Stimulated activated CD4-positive, alpha-beta T cell treated with anti-CD3 and anti-CD28 coated beads, Interleukin-12 subunit alpha, Interleukin-12 subunit beta, amount 100 ng/mL, for 48 hours (primary cell): ENCODE results near the gene CAMK2D.

Source experiments
- DNase-seq, 3 donors: peaks; one replicate each; pipeline ENCODE4 v3.0.0-alpha.2; 2020; ENCODE audit warnings: low read depth in 2 of 3, low spot score in 1 of 3

Gene CAMK2D

DNA sequence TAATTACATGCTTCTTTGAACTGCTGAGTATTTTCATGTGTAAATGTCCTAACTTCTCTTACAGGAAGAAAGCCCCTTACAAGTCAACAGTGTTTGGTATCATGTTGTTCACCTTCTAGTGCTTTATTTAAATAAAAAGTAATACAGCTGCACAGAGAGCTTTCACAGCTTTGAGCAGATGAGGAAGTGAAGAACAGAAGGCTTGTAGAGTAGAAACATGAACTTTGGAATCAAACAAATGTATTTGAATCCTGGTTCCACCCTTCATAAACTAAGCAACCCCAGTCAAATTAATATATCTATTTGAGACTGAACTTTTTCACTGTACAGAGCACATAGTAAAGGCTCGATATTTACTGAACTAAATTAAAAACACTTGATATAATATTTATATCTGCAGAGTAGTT is 120.5 kb downstream of the CAMK2D start:
- DNase-seq: no peak

DNA sequence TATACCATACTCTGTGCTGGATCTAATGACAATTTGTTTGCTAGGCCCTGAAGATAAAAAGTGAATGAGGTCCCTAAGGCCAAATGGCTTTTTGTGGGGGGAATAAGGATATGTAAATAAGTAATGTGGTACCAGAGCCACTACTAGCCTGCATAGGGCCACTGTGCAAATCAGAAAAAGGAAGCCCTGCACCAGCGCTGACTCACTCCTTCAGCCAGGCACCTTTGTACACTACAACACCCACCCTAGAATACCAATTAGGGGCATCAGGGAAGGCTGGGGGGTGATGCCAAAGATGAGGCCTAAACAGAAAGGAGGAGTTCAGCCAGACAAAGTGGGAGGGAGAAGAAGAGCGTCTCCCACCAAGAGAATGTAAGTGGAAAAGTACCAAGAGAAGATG is 122.2 kb downstream of the CAMK2D start:
- DNase-seq: no peak

DNA sequence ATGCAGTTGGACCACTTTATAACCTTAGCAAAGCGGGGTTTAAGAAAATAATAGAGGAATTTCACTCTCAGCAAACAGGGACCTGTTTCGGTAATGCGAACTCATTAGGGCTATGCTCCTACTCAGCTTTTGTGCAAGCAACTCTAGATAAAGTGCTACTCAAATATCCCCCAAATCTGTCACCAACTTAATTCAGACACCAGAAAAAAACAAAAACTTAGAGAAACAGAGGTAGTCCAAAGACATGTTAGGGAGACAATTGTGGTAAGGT is 123.0 kb downstream of the CAMK2D start:
- DNase-seq: no peak

DNA sequence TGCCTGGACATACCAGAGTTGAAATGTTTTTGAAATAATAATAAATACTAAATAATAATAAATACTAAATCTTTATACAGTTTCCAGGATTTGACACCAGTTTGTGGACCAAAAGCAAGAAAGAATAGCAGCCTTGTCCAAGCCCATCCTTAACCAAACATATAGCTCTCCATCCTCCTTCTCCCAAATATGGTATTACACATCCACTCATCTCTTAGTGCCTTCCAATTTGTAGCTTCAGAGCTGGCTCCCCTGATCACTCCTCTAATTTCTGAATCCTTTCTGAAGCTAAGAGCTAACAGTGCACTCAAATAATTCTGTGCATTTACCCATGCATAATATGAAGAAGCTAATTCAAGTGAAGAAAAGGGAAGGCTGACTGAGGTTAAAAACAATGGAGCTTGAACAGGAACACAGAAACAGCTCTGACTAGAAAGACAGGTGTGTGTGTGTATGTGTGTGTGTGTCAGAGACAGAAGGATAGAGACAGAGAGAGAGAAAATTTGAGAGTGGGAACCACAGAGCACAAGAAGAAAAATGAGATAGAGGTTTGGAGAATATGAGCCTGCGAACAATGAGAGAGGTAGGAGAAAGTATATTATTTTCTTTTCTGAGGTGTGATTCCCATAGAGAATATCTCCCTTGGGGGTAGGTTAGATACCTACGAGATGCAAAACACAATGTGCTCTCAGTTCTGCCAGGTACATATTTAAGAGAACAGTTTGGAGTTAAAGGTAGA is 123.5 kb downstream of the CAMK2D start:
- no peak for DNase-seq

DNA sequence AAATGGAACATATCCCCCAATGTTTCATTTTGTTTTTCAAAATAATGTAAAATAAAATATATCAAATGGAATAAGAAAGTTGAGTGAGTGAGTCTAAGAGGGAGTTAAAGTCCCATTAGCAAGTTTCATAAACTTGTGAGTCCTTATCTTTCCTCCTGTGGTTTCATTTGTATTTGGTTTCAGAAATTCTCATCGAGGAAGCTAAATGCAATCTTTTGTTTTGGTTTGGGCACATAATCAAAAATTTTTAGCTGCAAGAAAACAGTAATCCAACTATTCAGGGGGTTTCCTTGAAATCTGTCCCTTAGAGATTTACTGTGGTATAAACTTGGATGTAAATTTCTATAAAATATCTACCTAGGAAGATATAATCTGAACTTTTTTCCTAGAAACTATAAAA is 124.2 kb downstream of the CAMK2D start:
- no peak for DNase-seq

DNA sequence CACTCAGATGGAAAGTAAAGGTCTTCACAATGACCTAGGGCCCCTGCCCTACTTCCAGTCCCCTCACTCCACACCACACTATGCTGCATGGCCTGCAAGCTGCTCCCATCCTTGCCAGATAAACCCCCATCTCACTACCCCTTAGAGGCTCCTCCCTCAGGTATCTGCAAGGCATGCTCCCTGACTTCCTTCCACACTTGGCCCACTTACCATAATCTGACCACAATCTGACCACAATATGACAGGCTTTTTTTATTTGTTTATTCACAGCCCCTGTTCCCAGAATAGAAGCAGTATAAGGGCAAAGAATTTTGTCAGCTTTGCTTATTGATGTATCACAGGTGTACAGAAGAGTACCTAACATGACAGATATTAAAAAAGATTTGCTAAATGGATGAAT is 124.7 kb downstream of the CAMK2D start:
- DNase-seq: no peak

DNA sequence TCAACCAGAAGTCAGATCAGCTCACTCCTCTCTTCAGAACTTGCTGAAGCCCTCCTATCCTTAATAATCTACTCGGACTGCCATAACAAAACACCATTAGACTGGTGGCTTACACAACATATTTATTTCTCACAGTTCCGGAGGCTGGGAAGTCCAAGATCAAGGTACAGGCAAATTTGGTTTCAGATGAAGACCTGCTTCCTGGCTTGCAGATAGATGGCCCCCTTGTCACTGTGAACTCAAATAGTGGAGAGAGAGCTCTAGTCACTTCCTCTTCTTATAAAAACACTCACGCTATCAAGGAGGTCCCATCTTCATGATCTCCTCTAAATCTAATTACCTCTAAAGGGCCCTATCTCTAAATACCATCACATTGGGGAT is 125.1 kb downstream of the CAMK2D start:
- DNase-seq: no peak

DNA sequence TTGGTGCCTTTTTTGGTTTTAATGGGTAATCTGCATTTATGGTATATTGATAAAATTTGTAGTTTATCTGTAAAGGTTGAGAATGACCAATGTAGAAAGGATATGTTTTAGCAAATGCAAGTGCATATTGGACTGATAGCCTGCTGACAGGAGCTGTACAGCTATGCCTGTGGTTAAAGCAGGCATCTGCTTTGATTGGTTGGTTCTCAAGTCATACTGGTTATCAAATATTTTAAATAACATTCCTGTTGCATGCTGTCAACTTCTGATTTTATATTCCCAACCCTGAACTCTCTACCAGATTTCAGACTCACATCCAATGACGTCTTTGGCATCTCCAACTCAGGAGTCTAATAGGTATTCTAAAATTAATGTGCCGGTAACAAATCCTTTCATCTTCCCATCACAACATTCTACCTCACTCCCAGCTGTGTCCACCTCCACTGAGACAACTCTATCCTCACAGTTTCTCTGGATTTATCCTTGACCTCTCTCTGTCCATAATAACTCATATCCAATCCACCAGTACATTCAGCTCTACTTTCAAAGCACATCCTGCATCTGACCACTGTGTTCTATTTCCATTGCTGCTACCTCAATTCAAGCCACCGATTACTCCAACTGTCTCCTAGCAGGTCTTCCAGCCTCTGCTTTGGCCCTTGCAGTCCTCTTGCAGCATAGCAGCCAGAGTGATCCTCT is 125.7 kb downstream of the CAMK2D start:
- no peak for DNase-seq

DNA sequence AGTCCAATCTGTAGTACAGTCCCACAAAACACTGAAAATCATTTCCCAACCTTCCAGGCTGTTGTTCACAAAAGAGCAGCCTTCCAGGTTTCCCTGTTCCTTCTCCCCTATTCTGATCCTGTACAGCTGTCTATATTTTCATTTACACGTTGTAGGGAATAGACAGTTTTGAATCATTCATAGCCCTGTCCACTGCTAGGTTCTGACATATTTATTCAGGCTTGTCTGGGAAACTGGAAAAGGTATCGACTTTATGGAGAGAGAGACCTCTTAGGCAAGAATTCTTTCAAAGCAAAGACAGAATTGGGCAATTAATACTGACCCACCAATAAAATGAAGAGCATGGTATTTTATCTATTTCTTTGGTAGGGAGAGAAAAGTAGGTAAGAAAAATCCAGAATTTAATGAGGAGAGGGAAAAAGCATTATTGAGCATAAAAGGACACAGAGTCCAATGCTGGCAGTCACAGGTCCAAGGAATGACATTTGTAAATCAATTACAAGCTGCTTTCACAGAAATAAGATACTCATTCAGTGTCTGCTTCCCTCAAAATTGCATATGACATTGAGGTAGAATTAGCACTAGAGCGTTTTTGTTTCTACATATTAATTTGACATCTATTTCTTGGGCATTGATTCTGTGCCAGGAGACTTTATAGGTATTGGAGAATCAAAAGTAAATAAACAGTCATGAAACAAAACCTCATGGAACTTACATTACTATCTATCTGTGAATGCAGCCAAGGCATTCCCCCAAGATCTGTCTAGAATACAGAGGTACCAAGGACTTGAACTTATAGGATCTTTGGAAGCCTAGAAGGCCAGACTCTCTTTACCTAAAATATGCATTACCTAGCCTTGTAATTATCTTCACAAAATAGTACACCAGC is 127.2 kb downstream of the CAMK2D start:
- no peak for DNase-seq

DNA sequence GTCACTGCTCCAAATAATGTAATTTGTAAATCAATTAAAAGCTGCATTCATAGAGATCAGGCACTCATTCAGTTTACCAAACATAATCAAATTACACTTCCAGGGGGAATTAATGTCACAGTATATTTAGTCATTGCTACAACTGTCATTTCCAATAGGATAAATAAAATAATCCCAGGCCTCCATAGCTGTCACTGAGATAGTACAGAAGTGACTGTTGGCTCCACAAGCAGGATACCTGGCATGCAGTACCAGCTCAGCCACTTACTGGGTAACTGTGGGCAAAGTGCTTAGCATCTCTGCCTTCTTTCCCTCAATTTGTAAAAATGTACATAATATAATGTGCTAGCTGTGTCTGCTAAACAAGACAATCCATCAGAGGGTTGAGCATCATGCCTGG is 128.1 kb downstream of the CAMK2D start:
- DNase-seq: no peak

DNA sequence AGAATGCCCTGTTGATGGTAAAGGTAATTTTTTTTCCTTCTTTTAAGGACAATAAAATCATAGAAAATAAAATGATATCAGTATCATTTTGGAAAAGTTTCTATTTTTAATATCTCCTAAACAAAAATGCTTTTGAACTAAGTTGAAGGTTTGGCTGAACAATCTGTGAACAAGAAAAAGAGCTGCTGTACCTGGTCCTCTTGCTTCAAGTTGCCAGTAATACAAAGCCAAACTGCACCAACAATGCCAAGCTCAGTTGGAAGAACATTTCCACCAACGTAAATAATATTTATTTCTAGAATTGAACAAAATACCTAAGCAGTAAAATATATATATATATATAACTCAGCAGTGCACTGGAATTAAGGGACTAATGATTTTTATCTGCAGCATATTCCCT is 132.8 kb downstream of the CAMK2D start:
- no peak for DNase-seq

DNA sequence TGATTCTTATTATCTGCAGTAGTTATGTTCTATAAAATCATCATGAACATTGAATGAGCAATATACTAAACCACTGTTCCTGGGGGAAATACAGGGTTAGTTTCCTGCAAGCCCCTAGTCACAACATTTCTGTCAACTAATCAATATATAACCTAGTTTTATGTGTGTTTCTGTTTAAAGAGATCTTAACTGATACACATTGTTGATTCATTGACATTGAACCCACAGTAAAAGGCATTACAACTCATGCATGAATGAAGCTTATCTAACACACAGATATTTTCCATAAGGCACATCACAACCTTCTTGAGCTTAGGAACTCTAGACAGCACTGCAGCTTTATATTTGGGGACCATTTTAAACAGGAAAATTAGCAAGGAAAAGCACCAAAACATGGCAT is 134.2 kb downstream of the CAMK2D start:
- DNase-seq: no peak

DNA sequence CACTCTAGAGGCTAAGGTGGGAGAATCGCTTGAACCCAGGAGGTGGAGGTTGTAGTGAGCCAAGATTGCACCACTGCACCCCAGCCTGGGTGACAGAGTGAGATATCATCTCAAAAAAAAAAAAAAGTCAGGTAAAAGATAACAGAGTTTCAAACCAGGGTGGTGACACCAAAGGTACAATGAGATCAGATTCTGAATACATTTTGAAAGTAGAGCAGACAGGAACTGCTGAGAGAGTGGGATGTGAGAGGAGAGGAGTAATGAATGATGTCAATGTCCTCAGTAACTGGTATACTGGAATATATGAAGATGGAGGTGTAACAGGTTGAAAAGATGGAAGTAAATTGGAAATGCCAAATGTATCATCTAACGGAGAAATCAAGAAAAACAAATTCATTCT is 135.6 kb downstream of the CAMK2D start:
- DNase-seq: no peak

DNA sequence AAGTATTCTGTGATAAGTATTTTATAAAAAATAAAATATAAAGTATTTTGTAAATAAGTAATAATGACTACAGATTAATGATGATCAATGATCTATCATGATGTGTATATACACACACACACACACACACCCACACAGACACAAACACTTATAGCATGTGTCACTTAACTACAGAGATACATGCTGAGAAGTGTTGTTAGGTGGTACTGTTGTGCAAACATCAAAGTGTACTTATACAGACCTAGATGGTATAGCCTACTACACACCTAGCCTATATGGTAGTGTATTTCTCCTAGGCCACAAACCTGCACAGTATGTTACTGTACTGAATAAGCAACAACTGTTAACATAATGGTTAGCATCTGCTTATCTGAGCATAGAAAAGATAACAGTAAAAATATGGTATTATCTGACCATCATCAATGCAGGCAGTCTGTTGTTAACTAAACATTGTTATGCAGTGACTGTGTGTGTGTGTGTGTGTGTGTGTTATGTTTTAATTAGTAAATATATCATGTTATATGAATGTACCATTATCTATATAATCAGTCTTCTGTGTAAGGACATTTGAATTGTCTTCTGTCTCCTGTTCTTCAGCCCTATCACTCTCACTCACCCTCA is 138.2 kb downstream of the CAMK2D start:
- DNase-seq: no peak

DNA sequence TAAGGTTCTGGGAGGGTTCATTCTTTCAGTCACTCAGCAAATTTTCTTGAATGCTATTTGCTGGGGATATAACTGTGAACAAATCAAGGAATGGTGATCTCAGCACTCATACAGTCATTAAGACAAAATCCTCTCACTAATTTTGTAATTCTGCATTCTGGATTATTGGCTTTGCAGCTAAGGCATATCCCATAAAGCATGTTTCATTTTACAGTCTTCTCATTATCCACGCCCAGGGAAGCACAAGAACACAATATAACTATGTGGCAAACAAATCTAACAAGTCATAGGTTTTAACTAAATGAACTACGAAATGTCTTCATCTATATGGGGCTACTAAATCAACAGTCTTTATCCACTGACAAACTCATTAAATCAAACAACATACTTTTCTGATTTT is 139.9 kb downstream of the CAMK2D start:
- DNase-seq: no peak

DNA sequence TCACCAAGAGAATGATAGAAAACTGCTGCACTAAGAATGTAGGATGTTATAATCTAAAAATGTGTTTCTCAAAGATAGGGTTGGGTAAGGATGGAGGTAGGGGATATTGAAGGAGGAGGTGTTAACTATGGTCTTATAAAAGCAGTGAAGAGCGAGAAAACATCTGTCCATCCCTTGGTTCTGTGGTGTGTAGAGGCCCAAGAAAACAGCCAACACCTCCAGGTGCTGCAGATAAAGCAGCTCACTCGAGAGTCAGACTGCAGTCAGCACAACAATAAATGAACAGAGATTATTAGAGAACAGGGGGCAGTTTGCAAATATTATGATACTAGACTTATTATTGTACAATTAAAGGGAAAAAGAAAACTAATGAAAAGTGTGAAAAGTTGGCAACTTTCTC is 141.5 kb downstream of the CAMK2D start:
- no peak for DNase-seq

DNA sequence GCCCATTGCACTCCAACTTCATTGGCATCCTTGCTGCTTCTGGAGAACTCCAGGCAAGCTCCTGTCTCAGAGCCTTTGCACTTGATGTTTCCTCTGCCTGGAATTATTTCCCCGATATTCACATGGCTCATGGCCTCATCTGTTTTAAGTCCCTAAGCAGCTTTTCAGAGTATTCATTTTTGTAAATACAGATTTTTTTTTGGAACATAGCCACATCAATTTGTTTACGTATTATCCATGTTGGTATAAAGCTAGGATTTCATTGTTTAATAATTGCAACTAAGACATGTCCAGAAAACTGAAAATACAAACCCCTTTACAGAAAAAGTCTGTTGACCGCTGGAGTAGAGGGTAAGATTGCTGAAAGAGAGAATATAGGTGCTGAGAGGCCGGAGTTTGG is 142.0 kb downstream of the CAMK2D start:
- no peak for DNase-seq

DNA sequence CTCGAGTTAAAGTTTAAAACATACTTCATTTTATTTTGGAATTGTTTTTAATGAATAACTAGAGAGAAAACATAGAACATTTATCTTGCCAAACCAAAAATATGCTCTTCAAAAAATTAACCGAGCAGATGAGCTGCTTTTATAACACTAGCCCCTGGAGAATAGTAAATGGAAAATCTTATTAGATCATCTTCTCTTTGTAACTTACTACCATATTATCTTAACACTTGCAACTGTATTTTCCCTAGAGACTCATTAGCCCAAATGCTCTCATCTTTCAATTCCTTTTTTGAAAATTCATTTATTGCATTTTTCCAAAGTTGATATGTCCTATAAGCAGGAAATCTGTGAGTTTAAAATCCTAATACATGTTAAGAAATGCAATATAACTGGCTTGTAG is 143.3 kb downstream of the CAMK2D start:
- no peak for DNase-seq

DNA sequence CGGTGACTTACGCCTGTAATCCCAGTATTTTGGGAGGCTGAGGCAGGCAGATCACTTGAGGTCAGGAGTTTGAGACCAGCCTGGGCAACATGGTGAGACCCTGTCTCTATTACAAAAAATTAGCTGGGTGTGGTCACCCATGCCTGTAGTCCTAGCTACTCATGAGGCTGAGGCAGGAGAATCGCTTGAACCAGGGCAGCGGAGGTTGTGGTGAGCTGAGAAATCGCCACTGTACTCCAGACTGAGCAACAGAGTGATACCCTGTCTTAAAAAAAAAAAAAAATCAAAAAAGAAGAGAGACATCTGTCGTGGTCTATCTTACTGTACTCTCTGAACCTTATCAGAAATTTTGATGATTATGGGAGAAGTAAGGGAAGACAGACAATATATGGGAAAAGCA is 144.3 kb downstream of the CAMK2D start:
- DNase-seq: no peak

DNA sequence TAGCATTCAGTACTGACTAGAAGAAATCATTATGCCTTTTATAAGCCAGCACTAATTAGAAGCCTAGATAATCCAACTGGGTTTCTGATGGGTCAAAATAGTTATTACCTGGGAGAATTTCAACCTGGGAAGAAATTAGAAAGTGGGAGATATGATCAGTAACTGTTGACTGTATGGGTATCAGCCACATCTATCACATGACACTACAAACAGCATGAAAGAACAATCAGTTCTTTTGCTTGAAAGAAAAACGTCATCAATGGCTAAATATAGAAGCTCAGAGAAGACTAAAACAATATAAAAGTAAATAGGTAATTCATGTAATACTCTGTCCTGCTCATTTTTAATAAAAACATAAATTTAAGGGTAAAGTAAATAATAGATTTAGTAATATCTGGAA is 145.1 kb downstream of the CAMK2D start:
- DNase-seq: no peak

DNA sequence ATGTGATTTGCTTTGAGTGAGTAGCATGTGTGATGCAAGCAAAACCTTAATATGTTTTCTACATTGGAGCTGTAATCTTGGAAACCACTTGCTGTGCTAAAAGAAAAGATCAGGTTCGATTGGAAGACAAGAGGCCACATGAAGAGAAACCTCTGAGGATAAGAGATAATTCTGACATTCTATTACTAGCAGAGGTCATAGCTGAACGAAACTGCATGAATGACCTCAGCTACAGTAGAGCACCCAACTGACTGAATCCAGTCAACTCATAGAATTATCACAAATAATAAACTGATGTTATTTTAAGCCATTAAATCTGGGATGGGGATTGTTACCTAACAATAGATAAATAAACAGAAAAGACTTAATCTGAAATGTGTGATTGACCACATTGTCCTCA is 147.1 kb downstream of the CAMK2D start:
- no peak for DNase-seq

DNA sequence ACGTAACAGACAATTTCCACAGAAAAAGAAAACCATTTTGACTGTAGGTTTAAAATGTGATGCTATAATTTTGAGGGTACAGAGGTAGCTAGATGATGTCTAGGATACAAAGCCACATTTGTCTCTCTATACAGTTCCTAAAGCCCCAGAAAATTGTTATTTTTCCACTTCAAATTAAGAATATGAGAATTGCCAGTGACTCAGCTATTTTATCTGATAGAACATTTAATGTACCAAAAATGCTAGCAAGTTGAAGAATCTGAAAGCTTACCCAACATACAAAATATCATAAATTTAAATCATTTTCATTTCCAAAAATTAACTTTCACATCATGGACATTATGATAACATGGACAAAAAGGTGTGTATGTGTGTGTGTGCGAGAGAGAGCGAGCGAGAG is 148.0 kb downstream of the CAMK2D start:
- DNase-seq: no peak
